Measurements from ENCODE around the gene RNF11.
A peak's percentile ranks its signal among the peaks of the same experiment; 100 is the strongest.
"Not testable (repeated sequence)": the region's sequence is repeated elsewhere in the genome, so short reads cannot be mapped to it uniquely, and the experiment has no call there.

Gene RNF11

DNA sequence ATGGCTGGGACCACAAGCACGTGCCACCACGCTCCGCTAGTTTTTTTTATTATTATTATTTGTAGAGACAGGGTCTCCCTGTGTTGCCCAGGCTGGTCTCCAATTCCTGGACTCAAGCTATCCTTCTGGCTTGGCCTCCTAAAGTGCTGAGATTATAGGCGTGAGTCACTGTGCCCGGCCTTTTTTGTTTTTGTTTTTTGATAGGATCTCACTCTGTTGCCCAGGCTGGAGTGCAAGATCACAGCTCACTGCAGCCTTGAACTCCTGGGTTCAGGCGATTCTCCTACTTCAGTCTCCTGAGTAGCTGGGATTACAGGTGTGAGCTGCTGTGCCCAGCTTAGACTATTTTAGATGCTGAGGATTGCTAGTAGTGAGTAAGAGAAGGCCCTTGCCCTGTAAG is 11.8 kb upstream of the RNF11 start:
- no peak for DNase-seq

DNA sequence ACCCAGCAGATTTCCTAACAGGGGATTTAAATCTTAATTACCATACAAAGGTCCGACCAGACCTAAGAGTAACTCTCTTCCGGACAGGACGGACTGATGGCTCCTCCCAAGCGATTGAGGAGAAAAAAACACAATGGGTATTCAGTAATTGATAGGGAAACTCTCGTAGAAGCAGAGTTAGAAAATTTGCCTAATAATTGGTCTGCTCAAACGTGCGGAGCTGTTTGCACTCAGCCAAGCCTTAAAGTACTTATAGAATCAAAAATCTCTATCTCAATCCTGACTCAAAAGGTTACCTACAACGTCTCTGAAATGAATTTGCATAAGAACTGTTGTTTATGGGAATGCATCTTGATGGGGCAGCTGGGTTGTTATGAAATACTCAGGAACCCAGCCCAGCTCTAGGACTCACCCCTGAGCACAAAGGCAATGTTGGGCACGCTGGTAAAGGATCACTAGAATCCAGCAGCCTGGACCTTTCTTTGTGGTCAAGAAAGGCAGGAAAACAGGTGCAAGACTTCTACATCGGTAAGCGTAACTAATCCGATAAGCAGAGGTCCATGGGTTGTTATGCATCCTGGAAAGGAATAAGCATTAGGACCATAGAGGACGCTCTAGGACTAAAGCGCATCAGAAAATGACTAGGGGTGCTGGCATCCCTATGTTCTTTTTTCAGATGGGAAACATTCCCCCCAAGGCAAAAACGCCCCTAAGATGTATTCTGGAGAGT is 8.7 kb upstream of the RNF11 start:
- not testable (repeated sequence) for DNase-seq

DNA sequence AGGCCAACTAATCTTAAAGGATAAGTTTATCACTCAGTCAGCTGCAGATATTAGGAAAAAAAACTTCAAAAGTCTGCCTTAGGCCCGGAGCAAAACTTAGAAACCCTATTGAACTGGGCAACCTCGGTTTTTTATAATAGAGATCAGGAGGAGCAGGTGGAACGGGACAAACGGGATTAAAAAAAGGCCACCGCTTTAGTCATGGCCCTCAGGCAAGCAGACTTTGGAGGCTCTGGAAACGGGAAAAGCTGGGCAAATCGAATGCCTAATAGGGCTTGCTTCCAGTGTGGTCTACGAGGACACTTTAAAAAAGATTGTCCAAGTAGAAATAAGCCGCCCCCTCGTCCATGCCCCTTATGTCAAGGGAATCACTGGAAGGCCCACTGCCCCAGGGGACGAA is 7.6 kb upstream of the RNF11 start:
- DNase-seq: not testable (repeated sequence)

DNA sequence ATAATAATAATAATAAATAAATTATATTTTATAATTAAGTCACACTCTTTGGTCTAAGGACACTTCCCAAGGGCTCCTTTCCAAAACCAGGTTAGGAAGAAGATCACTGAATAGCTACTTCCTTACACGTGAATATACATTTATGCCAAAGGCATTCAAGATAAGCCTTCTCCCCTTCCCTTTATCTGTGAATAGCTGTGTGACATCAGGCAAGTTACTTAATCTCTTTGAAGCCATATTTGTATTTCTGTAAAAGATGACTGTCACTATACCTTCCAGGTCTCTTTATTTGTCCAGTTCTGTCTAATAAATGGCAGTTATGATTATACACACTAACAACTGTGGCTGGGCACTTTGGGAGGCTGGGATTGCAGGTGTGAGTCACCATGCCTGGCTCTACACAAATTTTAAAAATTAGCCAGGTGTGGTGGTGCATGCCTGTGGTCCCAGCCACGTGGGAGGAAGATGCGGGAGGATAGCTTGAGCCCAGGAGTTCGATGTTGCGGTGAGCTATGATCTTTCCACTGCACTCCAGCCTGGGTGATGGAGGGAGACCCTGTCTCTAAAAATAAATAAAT is 5.5 kb upstream of the RNF11 start:
- no peak for DNase-seq

DNA sequence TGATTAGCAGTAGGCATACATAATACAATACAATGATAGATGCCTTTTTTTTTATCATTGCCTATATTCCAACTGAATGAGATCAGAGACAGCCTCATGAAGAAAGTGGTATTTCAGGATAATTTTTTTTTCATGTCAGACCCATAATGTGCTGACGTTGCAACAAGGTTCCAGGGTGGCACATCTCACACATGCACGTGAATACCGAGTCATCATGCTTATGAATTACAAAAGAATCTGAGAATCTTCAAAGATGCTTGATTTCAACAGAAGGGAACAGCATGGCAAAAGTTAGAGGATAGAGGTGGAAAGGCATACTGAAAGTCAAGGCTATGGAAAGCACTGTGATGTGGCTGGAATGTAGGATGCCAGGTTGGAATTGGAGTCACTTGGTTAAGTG is 5.0 kb upstream of the RNF11 start:
- no peak for DNase-seq

DNA sequence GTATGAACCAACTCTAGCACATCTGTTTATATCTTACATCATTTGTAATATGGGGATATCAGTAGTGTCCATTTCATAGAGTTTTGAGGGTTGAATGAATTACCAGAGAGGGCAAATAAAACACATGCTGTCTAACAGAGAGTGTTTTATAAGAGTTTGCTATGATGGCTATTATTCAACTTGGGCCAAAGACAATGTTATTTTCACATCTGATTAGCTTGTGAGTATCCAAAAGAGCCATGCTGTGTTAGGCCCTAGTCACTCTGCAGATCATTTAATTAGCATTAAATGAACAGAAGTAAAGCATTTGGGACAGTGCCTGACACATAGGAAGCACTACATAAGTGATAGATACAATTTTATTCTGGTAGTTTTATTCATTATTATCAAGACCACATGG is 4.2 kb upstream of the RNF11 start:
- no peak for DNase-seq

DNA sequence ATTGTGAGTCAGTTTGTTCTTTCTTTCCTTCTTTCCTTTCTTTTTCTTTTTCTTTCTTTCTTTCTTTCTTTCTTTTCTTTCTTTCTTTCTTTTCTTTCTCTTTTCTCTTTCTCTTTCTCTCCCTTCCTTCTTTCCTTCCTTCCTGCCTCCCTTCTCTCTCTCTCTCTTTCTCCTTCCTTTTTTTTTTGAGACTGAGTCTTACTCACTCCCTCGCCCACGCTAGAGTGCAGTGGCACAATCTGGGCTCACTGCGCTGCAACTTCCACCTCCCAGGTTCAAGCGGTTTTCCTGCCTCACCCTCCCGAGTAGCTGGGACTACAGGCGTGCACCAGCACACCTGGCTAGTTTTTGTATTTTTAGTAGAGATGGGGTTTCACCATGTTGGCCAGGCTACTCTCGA is 1.8 kb upstream of the RNF11 start:
- DNase-seq: not testable (repeated sequence)

DNA sequence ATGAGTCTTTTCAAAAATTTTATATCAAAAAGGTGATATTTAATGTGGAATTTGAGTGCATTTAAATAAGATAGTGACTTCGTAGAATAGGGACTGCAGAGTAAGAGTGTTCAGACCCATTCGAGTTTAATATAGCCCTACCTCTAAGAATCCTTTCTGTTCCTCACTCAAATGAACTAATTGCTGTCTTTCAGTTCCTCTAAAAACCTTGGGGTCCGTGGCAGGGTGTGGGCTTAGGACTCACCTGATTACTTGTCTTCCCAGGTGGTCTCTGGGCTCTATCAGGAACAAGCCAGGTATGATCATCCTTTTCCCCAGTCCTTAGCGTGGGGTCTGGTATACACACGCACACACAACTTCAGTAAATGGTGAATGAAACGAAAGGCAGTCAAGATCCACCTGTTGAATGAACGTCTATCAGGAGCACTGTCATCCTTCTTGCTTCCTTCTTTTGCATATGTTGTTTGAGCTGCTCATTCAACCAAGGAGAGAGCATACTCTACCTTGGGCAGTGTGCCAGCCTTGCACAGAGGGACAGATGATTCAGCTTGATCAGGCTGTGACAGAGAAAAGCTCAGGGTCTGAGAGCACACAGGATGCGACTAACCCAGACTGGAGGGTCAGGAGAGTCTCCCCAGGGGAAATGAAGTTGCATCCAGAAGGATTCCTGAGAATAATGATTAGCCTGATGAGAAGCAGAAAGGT is 1.2 kb upstream of the RNF11 start:
- DNase-seq: peak; percentile 39

DNA sequence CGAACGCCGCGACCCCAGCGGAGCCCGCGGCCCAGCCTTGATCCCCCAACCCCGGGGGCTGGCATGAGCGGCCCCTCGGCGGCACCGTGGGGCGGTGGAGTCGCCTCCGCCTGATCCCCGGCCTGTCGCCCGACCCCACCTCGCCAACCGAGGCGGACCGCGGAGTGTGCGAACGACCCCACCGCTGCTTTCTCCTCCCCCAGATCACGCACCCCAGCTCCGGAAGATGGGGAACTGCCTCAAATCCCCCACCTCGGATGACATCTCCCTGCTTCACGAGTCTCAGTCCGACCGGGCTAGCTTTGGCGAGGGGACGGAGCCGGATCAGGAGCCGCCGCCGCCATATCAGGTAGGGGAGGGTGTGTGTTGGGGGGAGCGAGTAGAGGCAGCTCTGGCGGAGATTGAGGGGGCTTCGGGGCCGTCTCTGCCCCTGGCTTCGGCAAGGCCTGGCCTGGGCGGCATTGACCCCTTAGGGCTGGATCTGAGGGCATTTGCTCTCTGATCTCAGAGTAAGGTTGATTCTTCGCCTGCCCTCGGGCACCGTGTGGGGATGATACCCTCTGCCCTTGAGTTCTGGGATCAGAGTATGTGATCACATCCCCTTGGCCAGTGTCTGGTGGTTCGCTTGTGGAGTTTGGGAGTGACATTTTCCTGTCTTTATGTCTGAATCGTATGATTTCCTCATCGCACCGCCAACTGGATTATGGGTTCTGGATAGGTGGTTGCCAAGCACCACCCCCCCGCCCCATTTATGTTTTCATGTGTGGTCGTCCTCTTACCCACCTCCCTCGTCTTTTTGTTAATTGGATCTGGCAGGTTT is 668 bp downstream of the RNF11 start:
- DNase-seq: peak; percentile 81

DNA sequence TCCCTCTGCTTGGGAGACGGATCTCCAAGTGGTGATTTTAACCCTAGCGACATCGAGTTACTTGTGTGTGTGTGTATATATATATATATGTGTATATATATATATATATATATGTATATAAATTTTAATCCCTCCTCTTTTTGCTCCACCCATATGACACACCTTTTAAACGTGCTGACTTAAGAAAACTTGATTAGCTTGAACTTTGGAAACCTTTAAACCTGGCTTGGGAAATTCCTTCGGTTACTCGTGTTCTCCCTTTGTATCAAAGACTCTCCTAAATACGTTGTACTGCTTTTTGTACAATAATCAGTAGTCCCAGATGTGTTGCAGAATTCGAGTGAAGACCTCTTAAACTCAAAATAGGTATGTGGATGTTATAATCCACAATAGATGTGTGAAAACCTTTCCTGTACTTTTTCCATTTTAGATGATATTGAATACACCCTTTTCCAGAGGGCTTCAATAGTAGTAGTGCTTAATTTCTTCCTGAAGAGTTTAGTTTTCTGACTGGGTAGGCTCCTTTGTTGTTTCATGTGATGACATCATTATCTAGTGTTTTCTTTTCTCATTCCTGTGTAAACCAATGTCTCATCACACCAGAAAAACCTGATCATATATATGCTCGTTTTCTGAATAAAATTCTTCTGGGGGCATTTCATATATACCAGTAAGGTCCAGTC is 1.4 kb downstream of the RNF11 start:
- no peak for DNase-seq

DNA sequence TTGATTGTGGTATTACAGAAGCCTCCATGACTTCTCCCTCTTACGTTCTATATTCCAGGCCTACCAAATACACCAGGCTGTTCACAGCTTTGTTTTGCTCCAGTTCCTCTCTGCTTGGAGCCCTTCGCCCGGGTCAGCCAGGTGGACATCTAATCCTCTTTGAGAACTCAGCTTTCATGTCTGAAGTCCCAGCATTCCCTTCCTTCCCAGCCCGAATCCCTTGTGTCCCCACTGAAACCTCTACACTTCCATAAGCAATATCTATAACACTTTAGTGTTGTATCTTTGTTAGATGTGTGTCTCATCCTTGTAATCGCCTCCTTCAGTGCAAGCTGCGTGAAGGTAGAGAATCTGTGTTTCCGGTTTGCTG is 1.9 kb downstream of the RNF11 start:
- DNase-seq: peak; percentile 67

DNA sequence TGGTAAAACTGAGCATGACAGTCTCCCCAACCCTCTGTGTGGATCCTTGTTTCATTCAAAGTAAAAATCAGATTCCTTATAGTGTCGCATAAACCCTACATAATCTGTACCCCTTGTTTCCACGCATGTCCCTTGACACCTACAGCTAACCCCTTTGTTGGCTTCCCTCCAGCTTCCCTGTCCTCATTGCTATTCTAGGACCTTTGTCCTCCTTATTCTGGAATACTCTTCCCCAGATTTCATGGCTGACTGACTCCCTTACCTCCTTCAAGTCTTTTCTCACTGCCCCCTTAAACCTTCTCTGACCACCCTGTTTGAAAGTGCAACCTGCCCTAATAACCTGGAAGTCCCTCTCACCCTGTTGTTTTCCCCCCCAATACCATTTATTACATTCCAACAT is 4.0 kb downstream of the RNF11 start:
- no peak for DNase-seq

DNA sequence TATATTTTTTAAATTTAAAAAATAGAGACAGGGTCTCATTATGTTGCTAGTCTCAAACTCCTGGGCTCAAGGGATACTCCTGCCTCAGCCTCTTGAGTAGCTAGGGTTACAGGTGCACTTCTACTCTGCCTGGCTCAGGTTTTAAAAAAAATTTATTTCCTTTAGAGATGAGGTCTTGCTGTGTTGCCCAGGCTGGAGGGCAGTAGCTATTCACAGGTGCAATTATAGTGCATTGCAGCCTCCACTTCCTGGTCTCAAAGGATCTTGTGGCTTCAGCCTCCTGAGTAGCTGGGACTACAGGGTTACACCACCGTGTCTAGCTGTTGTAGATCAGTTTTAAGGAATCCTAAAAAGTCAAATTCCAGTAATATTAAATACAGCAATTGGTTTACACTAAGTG is 5.0 kb downstream of the RNF11 start:
- DNase-seq: no peak

DNA sequence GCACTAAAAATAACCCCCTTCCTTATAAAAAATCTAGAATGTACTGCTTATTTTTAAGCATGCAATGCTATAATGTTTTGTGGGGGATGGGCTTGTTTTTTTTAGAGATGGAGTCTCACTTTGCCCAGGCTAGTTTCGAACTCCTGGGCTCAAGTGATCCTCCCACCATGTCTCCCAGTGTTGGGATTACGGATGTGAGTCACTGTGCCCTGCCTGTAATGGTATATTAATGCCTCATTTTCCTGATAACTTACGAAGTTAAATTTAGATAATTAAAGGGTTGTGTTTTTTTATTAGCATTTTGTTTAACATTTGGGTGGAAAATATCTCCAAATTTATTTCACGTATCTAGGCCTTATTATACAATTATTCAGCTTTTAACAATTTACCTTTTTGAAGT is 6.5 kb downstream of the RNF11 start:
- DNase-seq: no peak

DNA sequence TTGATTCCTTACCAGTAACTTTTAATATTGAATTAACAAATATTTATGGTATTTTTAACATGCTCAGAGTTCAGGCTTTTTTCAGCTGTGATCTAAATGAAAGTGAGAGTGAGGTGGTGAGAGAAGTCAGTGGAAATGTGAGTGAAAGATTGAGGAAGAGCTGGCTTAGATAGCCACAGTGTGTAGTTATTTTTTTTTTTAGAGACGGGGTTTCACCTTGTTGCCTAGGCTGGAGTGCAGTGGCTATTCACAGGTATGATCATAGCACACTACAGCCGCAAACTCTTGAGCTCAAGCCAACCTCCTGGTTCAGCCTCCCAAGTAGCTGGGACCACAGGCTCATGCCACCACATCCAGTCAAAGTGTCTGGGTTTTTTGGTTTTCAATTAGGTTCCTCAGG is 10.9 kb downstream of the RNF11 start:
- no peak for DNase-seq

DNA sequence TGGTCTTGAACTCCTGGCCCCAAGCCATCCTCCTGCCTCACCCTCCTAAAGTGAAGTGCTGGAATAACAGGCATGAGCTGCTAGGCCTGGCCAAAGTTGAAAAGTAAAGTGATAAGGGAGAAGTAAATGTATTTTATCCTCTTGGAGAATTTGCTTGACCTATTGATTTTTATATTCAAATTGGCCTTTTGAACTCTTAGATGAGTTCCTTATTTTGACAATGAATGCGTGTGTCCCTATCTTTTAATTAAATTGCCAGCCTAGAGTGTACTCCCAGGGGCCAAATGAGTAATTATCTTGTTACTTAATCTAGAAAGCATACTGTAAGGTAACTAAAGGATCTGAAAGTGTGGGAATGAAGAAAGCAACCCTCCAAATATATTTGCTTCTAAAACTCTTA is 11.4 kb downstream of the RNF11 start:
- DNase-seq: no peak

DNA sequence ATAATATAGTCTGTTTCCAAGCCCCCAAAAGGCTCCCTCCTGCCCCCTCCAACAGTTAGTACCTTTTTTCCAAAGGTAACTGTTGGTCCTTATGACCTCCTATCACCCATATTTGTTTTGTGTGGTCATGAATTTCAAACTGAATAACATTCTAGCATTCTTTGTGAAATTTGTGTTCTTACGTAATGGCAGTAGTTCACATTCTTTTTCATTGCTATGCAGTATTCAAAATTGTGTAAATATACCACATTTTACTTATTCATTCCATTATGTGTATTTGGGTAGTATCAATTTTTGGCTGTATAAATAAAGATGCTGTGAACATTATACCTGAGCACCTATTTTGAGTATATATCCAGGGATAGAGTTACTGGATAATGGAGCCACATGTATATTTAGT is 13.4 kb downstream of the RNF11 start:
- no peak for DNase-seq

DNA sequence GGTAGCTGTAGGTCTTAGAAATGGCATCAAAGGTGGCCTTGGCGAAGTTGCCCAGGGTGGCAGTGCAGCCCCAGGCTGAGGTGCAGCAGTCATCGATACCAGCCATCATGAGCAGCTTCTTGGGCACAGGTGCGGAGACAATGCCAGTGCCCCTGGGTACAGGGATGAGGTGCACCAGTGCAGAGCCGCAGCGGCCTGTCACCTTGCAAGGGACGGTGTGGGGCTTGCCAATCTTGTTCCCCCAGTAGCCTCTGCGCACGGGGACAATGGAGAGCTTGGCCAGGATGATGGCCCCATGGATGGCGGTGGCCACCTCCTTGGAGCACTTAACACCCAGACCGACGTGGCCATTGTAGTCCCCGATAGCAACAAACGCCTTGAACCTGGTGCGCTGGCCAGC is 14.7 kb downstream of the RNF11 start:
- not testable (repeated sequence) for DNase-seq

DNA sequence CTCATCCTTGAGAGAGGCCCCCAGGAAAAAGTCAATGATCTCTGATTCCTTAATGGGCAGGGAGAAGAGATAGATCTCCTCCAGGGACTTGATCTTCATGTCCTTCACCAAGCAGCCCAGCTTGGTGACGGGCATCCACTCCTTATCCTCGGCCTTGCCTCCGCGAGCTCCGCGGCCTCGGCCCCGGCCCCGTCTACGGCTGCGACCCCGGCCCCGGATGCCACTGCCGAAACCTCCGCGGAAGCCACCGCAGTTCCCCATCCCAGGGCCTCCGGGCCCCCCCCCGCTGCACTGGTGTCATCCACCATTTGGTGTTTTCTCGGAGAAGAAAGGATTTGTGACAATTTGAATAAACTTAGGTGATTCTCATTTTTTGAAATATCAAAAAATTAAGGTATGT is 15.1 kb downstream of the RNF11 start:
- not testable (repeated sequence) for DNase-seq

DNA sequence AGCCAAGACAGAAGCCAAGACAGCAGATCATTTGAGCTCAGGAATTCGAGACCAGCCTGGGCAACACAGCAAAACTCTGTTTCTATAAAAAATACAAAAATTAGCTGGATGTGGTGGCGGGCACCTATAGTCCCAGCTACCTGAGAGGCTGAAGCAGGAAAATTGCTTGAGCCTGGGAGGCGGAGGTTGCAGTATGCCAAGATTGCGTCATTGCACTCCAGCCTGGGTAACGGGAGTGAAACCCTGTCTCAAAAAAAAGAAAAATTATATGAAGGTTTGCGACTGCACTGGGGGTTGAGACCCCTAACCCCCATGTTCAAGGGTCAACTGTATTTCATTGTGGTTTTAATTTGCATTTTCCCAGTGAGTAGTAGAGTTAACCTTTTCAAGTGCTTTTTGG is 16.3 kb downstream of the RNF11 start:
- no peak for DNase-seq

DNA sequence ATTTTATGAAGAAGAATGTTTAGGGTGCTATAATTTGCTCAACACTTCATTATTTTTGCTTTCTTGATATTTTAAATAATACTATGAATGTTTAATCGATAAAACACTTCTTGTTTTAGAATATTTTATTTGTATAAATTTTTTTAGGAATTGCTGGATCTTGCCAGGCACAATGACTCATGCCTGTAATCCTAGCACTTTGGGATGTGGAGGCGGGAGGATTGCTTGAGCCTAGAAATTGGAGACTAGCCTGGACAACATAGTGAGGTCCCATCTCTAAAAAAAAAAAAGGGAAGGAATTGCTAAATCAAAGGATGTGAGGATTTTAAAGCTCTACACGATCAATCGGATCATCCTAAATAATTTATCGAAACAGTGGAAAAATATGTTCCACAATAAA is 17.6 kb downstream of the RNF11 start:
- no peak for DNase-seq

DNA sequence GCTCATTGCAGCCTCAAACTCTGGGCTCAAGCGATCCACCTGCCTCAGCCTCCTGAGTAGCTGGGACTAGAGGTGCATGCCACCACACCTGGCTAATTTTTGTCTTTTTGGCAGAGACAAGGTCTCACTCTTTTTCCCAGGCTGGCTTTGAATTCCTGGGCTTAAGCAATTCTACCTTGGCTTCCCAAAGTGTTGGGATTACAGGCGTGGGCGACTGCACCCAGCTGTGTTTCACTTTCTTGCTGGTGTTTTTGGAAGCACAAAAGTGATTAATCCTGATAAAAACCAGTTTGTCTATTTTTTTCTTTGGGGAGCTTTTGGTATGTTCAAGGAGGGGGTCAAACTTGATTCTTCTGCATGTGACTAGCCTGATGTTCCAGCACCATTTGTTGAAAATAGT is 19.3 kb downstream of the RNF11 start:
- no peak for DNase-seq

Measured in right kidney (tissue), 1 donor.